ENCODE results near the gene GNAT2. TPM values are rescaled to one million over a fixed set of nuclear protein-coding genes. Genes with fewer than 3 reads are reported as not detected.

GNAT2 gene
- total and polyA plus RNA-seq, 2 donors (not counting 3 experiments of a cell fraction or from before 2014, with no cell fraction given), result not detected

- no peaks in the 10 kb centered on the region for H3K27me3 ChIP-seq (ENCODE audit: control insufficient read depth in 2 of 2, insufficient read depth in 2 of 2, low read length in 2 of 2)
- ChIA-PET CTCF (interaction anchor here (1.7 to 15.2 kb wide), 8 partner anchors 9 to 343 kb away, joined by 6 to 565 read pairs (median 62); partner anchors contain the start of genes AHCYL1, GPR61 and GSTM4), POLR2A (no interaction called here)
- H3K79me2 ChIP-seq (ENCODE audit: control insufficient read depth, insufficient read depth, low read length), result no peaks in the 10 kb centered on the region
- H4K20me1 ChIP-seq (replicated peaks; ENCODE audit: control insufficient read depth, extremely low read depth, insufficient read depth, low read length), result no peaks in the 10 kb centered on the region
- dilution Hi-C loops (cut with MboI; ENCODE audit: extremely low pct_ligation_motif_present, low sequenced_read_pairs), result no loop called here
- H3K9ac ChIP-seq (replicated peaks; ENCODE audit: extremely low read depth, insufficient read depth, low read length), result no peak overlapping the region
- no peaks in the 10 kb centered on the region for H3K4me1 ChIP-seq (ENCODE audit: control insufficient read depth, extremely low read depth, insufficient read depth, low read length)
- H3K4me3 ChIP-seq (replicated peaks in 1 of 3; ENCODE audit: insufficient read depth in 1 of 3, low read depth in 1 of 3, low read length in 3 of 3), result no peak overlapping the region
- H3K4me2 ChIP-seq (ENCODE audit: insufficient read depth, low read length), result no peak overlapping the region
- no peaks in the 10 kb centered on the region for H3K9me3 ChIP-seq (replicated peaks; ENCODE audit: control insufficient read depth, insufficient read depth, low read length)
- no peaks in the 10 kb centered on the region for H3K9me1 ChIP-seq (replicated peaks; ENCODE audit: control insufficient read depth, extremely low read depth, insufficient read depth, low read length)
- TF ChIP-seq MYC (IDR thresholded peaks at IDR 0.05; ENCODE audit: low read depth, low read length) (no peak), GATA2 (IDR thresholded peaks at IDR 0.05; ENCODE audit: insufficient read depth, insufficient read length, low read depth, low read length) (no peak), EZH2 (IDR thresholded peaks at IDR 0.05; ENCODE audit: borderline replicate concordance, low read depth, low read length, severe bottlenecking) (no peak), FOS (IDR thresholded peaks at IDR 0.05; ENCODE audit: borderline replicate concordance, insufficient read depth, low read length) (no peak), JUN (IDR thresholded peaks at IDR 0.05; ENCODE audit: borderline replicate concordance, insufficient read depth, insufficient read length, low read depth) (no peak), CTCF (IDR thresholded peaks at IDR 0.05; ENCODE audit: extremely low read depth in 1 of 2, insufficient read depth in 1 of 2, low read depth in 1 of 2, low read length in 2 of 2) (no peak), POLR2AphosphoS5 (IDR thresholded peaks at IDR 0.05; ENCODE audit: insufficient read depth, low read depth, low read length) (no peak), POLR2A (IDR thresholded peaks at IDR 0.05; ENCODE audit: low read depth, low read length) (no peak)
- TF ChIP-seq, protein P1, sequence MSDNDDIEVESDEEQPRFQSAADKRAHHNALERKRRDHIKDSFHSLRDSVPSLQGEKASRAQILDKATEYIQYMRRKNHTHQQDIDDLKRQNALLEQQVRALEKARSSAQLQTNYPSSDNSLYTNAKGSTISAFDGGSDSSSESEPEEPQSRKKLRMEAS (IDR thresholded peaks at IDR 0.05; ENCODE audit: insufficient read depth, insufficient read length), result no peak
- H3K36me3 ChIP-seq (ENCODE audit: control insufficient read depth in 2 of 2, extremely low read depth in 1 of 2, insufficient read depth in 2 of 2, low read length in 2 of 2), result no peaks in the 10 kb centered on the region
- no peak for DNase-seq (ENCODE audit: low read depth, low spot score)
- no TSS peak for BruUV-seq (replicated peaks)
- intact Hi-C loops (cut with micrococcal nuclease), result loop anchor here (5.0 kb wide), 1 partner anchor 145 kb away; no protein-coding TSS in a partner anchor
- no peak for FAIRE-seq
- no peak overlapping the region for H3K27ac ChIP-seq (ENCODE audit: insufficient read depth, low read depth, low read length)
- no peak overlapping the region for H2AFZ ChIP-seq (ENCODE audit: low read depth, low read length)
These were observed 22.4 kb upstream of the GNAT2 start for GRCh38 chr1:109641861-109642260.

Measured in endothelial cell of umbilical vein (primary cell).